K562 (cell line): ENCODE data around the gene ANAPC16. TPM values are rescaled to one million over a fixed set of nuclear protein-coding genes. Genes with fewer than 3 reads are reported as not detected.
A peak's percentile ranks its signal among the peaks of the same experiment; 100 is the strongest.

Experiments used
- ARID3B ChIP-seq: fragments of 250-450 bp; sonication (Bioruptor Pico); IDR thresholded peaks from 2 replicates; pipeline ENCODE4 v1.4.0; 2020; ENCODE audit warnings: borderline replicate concordance
- ATF1 ChIP-seq, 2 experiments: fragments of 450-650 bp in 1 of 2; IDR thresholded peaks; 2 replicates each; pipeline ENCODE4 v1.6.1; 2016; ENCODE audit warnings: missing compliant biosample characterization in 1 of 2, missing genetic modification characterization in 1 of 2
- CHD2 ChIP-seq: IDR thresholded peaks from 2 replicates; pipeline ENCODE4 v1.6.1; 2011; ENCODE audit warnings: low read depth, low read length
- CREM ChIP-seq: IDR thresholded peaks from 2 replicates; pipeline ENCODE4 v1.6.1; 2014; ENCODE audit warnings: antibody characterized with exemption, low read depth
- EZH2 ChIP-seq: IDR thresholded peaks from 2 replicates; pipeline ENCODE4 v1.6.1; 2012; ENCODE audit warnings: low read depth, mild to moderate bottlenecking, inconsistent platforms, low read length, borderline replicate concordance
- HDAC2 ChIP-seq: fragments of 450-650 bp; IDR thresholded peaks from 2 replicates; pipeline ENCODE4 v1.6.1; 2016; ENCODE audit warnings: mild to moderate bottlenecking
- HNRNPK ChIP-seq: fragments of 200-400 bp; formaldehyde crosslinking; IDR thresholded peaks from one replicate; pipeline ENCODE4 v1.6.1; 2018; ENCODE audit warnings: mild to moderate bottlenecking, low read depth, low read length; ENCODE audit not compliant: poor library complexity, severe bottlenecking
- HSF4 ChIP-seq: fragments of 250-450 bp; sonication (Bioruptor Pico); IDR thresholded peaks from 2 replicates; pipeline ENCODE4 v2.1.2; 2022; ENCODE audit warnings: mild to moderate bottlenecking, moderate library complexity, borderline replicate concordance
- JUN ChIP-seq, 2 experiments: sonication (generic) in 1 of 2; formaldehyde crosslinking in 1 of 2; IDR thresholded peaks; 2 replicates each; pipeline versions ENCODE4 v1.6.1 to v1.8.0; 2012 to 2022; ENCODE audit warnings: borderline replicate concordance in 2 of 2, mild to moderate bottlenecking in 2 of 2, improper control_type of control experiment in 1 of 2, low read depth in 1 of 2, low read length in 1 of 2, missing genetic modification reagents in 1 of 2
- LEF1 ChIP-seq: fragments of 450-650 bp; IDR thresholded peaks from 2 replicates; pipeline ENCODE4 v1.6.1; 2016; ENCODE audit warnings: mild to moderate bottlenecking
- MAZ ChIP-seq, 2 experiments: fragments of 450-650 bp in 1 of 2; sonication (generic) in 1 of 2; formaldehyde crosslinking; IDR thresholded peaks in 1 of 2; conservative IDR thresholded peaks in 1 of 2; 2 replicates each; pipeline versions ENCODE4 v1.4.0 to v1.5.0; 2020; ENCODE audit warnings: mild to moderate bottlenecking in 1 of 2, missing genetic modification reagents in 1 of 2
- MCM2 ChIP-seq: fragments of 450-650 bp; IDR thresholded peaks from 2 replicates; pipeline ENCODE4 v1.6.1; 2017; ENCODE audit warnings: low read depth, mild to moderate bottlenecking
- RUNX1 ChIP-seq: sonication (generic); IDR thresholded peaks from 2 replicates; pipeline ENCODE4 v1.6.1; 2016; ENCODE audit warnings: antibody characterized with exemption, low read depth
- SIN3B ChIP-seq: fragments of 450-650 bp; IDR thresholded peaks from 2 replicates; pipeline ENCODE4 v1.6.1; 2017; ENCODE audit warnings: low read depth, mild to moderate bottlenecking, moderate library complexity
- TAF7 ChIP-seq: fragments of 450-650 bp; IDR thresholded peaks from 2 replicates; pipeline ENCODE4 v1.6.1; 2016; ENCODE audit warnings: missing genetic modification characterization, missing compliant biosample characterization
- TRIM28 ChIP-seq: fragments of 450-650 bp; IDR thresholded peaks from 2 replicates; pipeline ENCODE4 v1.6.1; 2017
- ZBTB12 ChIP-seq: fragments of 250-450 bp; sonication (Bioruptor Pico); IDR thresholded peaks from 2 replicates; pipeline ENCODE4 v1.4.0; 2020
- ZNF133 ChIP-seq: fragments of 250-450 bp; sonication (Bioruptor Pico); IDR thresholded peaks from 2 replicates; pipeline ENCODE4 v1.4.0; 2020; ENCODE audit warnings: mild to moderate bottlenecking
- ZNF384 ChIP-seq: IDR thresholded peaks from 2 replicates; pipeline ENCODE4 v1.6.1; 2012; ENCODE audit warnings: low read depth, low read length, improper control_type of control experiment
- ZNF511 ChIP-seq: sonication (generic); formaldehyde crosslinking; IDR thresholded peaks from 2 replicates; pipeline ENCODE4 v1.8.0; 2022; ENCODE audit warnings: mild to moderate bottlenecking, missing genetic modification reagents
- ZNF696 ChIP-seq: fragments of 250-450 bp; sonication (Bioruptor Pico); conservative IDR thresholded peaks from 2 replicates; pipeline ENCODE4 v1.4.0; 2020; ENCODE audit warnings: mild to moderate bottlenecking, moderate library complexity
- ZNF830 ChIP-seq: fragments of 250-450 bp; sonication (Bioruptor Pico); IDR thresholded peaks from 2 replicates; pipeline ENCODE4 v1.5.0; 2021; ENCODE audit warnings: mild to moderate bottlenecking
- polyA plus RNA-seq, 8 experiments: library from polyadenylated mRNA; depleted of rRNA in 4 of 8; stranded (reverse) in 5 of 8; unstranded in 3 of 8; fragments of >200 nt; fragmentation: Nextera tagmentation in 2 of 8; fragmentation: Illumina TruSeq in 1 of 8; extraction: Ambion mirVana in 2 of 8; extraction: Trizol in 1 of 8; gene quantifications; 2 replicates each; pipeline versions ENCODE4 v1.2.1 to v1.2.3, GENCODE V29; 2011 to 2014; ENCODE audit warnings: inconsistent platforms in 1 of 8, missing spikeins in 1 of 8
- total RNA-seq, 7 experiments: library from RNA; depleted of rRNA in 6 of 7; stranded (reverse); fragments of >200 nt in 6 of 7; fragmentation: Illumina TruSeq in 2 of 7; extraction: Trizol in 2 of 7; gene quantifications; 2 replicates each; pipeline versions ENCODE4 v1.2.1 to v1.2.3, GENCODE V29; 2011 to 2021; ENCODE audit warnings: low replicate concordance in 1 of 7
- TF ChIP-seq, protein P1 (sequence below): fragments of 250-450 bp; sonication (Bioruptor Pico); IDR thresholded peaks from 2 replicates; pipeline ENCODE4 v1.4.0; 2020; ENCODE audit warnings: mild to moderate bottlenecking, moderate library complexity

The ANAPC16 gene
- total and polyA plus RNA-seq, 9 of the 15 experiments (the other 6 are each of a cell fraction or from before 2014, with no cell fraction given): 42.6 to 208 (median 108) TPM

GRCh38 chr10:72260239-72260975 is 44.6 kb downstream of the ANAPC16 start (continued):
- TF ChIP-seq HDAC2 (peak; percentile 83; the same call in 1 of the 2 replicates), ZNF133 (CRISPR knock-in tag) (peak; percentile 47; the same call in 1 of the 2 replicates), ZNF830 (CRISPR knock-in tag) (0 out of 2 replicates have a peak, but pooled peaks have one; percentile 36), MCM2 (no peak), HNRNPK (peak; percentile 87), LEF1 (peak; percentile 97), ZNF384 (no peak), ZNF696 (CRISPR knock-in tag) (0 out of 2 replicates have a peak, but pooled peaks have one; percentile 39), SIN3B (no peak), ZBTB12 (0 out of 2 replicates have a peak, but pooled peaks have one; percentile 47), CREM (peak; percentile 83), MAZ (CRISPR knock-in tag; conservative IDR thresholded peaks at IDR 0.05 in 1 of 2, IDR thresholded peaks at IDR 0.05 in 1 of 2) (peak; percentile 88 to 97), ATF1 (CRISPR knock-in tag; IDR thresholded peaks at IDR 0.05) (no peak), ATF1 (tag; IDR thresholded peaks at IDR 0.05) (peak; percentile 84), EZH2 (no peak), ARID3B (CRISPR knock-in tag) (peak; percentile 94; the same call in 1 of the 2 replicates), JUN (IDR thresholded peaks at IDR 0.05; ENCODE audit: borderline replicate concordance, low read depth, low read length) (peak; percentile 77; the same call in 1 of the 2 replicates), JUN (CRISPR knock-in tag; IDR thresholded peaks at IDR 0.05; ENCODE audit: borderline replicate concordance) (no peak), CHD2 (peak; percentile 53; the same call in 1 of the 2 replicates), TRIM28 (peak; percentile 72; the same call in 1 of the 2 replicates), HSF4 (CRISPR knock-in tag) (peak; percentile 76; the same call in 1 of the 2 replicates), TAF7 (tag) (peak; percentile 49; the same call in 1 of the 2 replicates), RUNX1 (0 out of 2 replicates have a peak, but pooled peaks have one; percentile 27), ZNF511 (CRISPR knock-in tag) (no peak)
- TF ChIP-seq, protein P1, sequence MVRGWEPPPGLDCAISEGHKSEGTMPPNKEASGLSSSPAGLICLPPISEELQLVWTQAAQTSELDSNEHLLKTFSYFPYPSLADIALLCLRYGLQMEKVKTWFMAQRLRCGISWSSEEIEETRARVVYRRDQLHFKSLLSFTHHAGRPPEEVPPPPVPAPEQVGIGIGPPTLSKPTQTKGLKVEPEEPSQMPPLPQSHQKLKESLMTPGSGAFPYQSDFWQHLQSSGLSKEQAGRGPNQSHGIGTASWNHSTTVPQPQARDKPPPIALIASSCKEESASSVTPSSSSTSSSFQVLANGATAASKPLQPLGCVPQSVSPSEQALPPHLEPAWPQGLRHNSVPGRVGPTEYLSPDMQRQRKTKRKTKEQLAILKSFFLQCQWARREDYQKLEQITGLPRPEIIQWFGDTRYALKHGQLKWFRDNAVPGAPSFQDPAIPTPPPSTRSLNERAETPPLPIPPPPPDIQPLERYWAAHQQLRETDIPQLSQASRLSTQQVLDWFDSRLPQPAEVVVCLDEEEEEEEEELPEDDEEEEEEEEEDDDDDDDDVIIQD (CRISPR knock-in tag): 0 out of 2 replicates have a peak, but pooled peaks have one; percentile 66
